ENCODE results near the gene ABCA3.
A peak's percentile ranks its signal among the peaks of the same experiment; 100 is the strongest.
"Not testable (repeated sequence)": the region's sequence is repeated elsewhere in the genome, so short reads cannot be mapped to it uniquely, and the experiment has no call there.

The ABCA3 gene

DNA sequence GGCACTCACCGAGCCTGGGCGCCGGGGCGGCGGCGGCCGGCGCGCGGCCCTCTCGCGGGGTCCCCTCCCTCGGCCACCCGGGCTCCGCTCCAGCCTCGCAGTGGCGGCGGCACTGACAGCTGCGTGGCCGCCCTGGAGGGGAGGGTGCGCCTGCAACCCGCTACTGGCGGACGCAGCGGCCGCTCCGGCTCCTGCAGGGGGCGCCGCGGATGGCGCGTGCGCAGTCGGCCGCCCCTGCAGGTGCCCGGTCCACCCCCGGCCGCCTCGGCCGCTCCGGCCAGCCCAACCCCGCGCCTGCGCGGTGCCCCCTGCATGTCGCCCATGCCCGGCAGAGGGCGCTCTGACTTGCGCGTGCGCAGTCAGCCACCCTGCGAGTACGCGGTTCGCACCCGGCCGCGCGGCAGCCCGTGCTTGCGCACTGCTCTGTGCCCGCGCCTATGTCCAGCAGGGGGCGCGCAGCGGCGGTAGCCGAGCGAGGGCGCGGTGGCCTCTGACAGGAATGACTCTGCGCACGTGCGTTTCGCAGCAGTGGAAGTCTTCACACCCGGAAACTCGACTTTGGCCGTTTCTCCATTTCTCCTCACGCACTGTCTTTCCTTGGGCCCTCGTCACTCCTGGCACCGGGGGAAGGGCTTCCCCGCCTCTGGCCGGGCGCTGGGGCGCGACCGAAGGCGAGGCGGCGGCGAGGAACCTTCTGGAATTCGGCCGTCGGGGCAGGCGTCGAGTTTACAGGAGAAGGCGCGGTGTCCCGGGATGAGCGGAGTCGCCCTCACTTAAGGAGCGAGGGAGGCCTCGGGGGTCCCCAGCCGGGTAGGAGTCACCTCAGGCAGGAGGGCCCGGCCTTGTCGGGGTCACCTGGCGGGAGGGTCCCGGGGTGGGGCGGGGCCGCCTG, at the start of gene ABCA3:
TSS of gene ABCA3 (minus strand) at position 165 of the 892 bp plus-strand sequence. CDS start 14,262 bp downstream, outside the sequence.
- peak; percentile 59 to 99 (median 92) for DNase-seq

DNA sequence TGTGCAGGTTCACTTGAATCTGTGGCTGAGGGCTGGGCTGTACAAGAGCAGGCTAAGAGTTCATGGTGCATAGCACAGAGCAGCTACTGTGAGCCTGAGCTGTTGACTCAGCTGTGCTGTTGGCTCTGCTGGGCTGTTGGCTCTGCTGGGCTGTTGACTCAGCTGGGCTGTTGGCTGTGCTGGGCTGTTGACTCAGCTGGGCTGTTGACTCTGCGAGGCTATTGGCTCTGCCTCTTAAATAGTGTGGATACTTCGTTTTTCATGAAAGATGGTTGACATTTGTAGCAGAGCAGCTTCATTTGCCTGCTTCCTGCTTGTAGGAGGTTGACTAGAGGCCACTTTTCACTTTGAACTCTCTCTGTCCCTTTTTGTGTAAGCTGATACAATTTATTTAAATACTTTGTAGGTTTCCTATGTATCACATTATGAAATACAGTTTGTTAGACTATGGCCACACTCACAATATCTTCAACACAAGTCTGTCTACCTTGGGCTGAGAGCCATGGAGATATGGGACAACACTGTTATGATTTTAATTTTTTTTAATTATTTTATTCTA, 48.4 kb upstream of the ABCA3 start:
- DNase-seq: no peak

DNA sequence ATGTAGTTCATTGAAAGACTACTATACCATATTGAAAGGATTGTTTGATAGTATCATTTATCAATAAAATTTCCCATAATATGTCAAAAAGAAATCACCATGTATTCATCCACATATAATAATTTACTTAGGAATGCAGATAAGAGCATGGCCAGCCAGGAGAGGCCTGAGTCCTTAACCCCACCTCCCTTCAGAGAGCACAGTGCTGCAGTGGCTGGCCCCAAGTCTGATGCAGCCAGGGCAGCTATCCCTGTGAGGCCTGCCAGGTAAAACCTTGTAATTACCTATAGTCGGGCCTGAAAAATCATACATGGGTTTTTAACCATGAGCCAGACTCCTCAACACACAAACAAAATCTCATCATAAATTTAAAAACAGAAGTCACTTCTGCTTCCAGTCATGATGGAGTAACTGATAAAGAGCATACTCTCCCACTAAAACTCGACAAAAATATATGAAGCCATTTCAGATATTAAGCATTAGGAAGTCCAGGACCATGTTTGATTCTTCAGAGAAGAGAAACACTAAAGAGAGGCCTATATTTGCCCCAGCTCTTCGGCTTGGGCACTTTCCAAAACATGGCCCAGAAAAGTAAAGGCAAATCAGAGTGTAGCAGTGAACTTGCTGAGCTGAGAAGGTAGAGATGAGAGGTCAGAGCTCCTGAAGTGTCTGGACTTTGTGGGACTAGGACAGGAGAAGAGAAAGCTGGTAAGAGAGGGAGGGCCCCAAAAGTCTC, 47.8 kb upstream of the ABCA3 start:
- DNase-seq: no peak

DNA sequence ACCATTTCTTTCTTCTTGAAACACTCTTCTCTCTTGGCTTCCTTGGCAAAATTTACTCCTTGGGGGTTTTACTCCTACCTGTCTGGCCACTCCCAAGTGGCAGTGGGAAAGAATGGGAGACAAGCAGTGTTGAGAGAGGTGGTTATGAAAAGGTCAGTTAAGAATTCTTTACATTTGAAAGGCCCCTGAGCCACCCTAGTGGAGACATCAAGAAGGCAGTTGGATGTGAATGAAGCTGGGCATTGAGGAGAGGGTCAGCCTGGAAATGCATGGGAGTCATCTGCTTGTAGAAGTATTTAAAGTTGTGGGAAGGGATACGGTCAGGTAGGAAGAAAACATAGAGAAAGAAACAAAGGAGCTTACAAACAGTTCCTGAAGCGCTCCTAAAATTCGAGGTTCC, 46.5 kb upstream of the ABCA3 start:
- DNase-seq: no peak

DNA sequence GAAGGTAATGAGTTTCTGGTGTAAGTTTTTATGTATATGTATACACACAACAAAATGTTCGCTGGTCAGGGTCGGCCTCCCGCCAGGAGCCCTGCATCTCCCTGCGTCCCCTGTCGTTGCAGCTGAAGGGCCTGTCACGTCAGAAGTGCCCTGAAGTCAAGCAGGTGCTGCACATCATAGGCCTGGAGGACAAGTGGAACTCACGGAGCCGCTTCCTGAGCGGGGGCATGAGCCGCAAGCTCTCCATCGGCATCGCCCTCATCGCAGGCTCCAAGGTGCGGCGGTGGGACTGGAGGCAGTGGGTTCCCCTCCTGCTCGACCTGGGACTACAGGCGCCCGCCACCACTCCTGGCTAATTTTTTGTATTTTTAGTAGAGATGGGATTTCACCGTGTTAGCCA, 45.5 kb upstream of the ABCA3 start:
- not testable (repeated sequence) for DNase-seq

- no peak for DNase-seq
These were observed 44.8 kb upstream of the ABCA3 start for GRCh38 chr16:2385190-2385836.

GRCh38 chr16:2384426-2384825, 43.9 kb upstream of the ABCA3 start:
- no peak for DNase-seq

GRCh38 chr16:2383501-2383900, 43.0 kb upstream of the ABCA3 start:
- no peak for DNase-seq

- no peak for DNase-seq
These were observed 34.1 kb upstream of the ABCA3 start for GRCh38 chr16:2374644-2375043.

GRCh38 chr16:2373176-2373575, 32.6 kb upstream of the ABCA3 start:
- no peak for DNase-seq

GRCh38 chr16:2372684-2373083, 32.2 kb upstream of the ABCA3 start:
- no peak for DNase-seq

DNA sequence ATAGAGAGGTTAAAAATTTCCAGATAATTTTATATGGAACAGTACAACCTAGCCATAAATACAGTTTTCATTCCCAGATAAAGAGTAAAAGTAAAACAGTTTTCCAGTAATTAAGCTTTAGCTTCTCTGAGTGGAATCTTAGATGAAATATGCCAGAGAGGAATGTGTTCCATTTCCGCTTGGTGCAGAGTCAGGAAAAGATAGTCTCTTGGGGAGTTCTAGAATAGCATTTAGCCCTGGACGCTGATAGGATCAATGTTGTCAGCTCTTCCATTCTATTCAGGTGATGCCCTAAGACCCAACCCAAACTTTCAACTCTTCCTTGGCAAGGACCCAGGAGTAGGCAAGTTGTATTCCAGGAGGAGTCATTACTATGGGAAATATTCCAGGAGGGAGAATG, 30.9 kb upstream of the ABCA3 start:
- no peak for DNase-seq

- no peak for DNase-seq
These were observed 30.2 kb upstream of the ABCA3 start for GRCh38 chr16:2370721-2371120.

- no peak for DNase-seq
These were observed 26.3 kb upstream of the ABCA3 start for GRCh38 chr16:2366660-2367309.

DNA sequence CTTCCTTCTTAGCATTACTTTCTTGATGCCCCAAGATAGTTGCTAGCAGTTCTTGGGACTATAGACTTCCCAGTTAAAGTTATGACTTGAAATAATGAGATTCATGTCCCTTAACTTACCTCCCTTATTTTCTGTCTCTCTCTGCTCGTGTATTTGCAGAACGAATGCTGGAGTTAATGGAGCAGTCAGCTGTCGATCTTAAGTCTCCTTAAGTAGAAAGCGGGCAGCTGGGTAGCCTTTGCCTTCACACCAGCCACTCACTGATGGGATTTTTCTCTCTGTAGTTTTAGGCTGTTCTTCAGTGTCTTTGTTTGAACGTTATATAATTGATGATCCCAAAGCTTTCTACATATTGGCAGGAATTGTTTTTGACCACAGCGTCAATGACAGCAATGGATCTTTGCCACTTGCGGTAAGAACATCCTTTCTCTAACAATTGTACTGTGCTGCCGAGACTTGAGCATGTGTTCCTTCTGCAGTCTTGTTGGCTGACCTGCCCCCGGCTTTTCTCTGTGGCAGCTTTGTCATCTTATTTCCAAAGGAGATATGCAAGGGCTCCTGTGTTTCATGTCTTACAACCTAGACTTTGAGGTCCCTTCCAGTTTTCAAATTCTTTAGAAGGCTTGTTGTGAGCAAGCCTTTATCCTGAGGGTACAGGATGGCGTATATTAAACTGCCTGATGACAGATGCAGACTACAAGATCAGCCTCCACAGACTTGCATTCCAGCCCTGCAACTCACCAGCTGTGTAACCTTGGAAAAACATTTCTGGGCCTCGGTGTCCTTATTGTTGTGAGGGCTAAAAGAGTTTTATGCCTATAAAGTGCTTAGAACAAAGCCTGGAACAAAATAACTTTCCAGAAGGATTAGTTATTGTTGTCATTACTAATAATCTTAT, 25.1 kb upstream of the ABCA3 start:
- no peak for DNase-seq

DNA sequence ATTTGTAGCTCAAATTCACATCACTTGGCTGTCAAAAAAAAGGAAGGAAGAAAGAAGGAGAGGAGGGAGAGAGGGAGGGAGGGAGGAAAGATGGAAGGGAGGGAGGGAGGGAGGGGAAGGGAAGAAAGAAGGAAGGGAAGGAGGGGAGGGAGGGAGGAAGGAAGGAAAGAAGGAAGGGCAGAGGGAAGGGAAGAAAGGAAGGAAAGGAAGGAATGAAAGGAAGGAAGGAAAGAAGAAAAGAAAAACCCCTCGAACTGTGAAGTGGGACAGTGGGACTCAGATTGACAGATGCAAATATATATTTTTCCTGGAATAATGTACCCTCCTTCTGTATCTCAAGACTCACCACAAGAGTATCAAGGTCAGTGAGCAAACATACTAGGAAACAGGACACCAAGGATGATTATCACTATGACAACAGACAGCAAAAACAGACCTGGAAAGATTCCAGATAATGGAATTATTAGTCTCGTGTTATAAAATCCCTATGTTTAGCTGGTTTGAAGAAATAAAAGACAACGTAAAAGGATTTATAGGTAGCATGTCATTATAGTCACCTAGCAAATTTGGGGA, 24.2 kb upstream of the ABCA3 start:
- no peak for DNase-seq

GRCh38 chr16:2362218-2362617, 21.7 kb upstream of the ABCA3 start:
- DNase-seq: no peak

- no peak for DNase-seq
These were observed 20.6 kb upstream of the ABCA3 start for GRCh38 chr16:2361129-2361528.

DNA sequence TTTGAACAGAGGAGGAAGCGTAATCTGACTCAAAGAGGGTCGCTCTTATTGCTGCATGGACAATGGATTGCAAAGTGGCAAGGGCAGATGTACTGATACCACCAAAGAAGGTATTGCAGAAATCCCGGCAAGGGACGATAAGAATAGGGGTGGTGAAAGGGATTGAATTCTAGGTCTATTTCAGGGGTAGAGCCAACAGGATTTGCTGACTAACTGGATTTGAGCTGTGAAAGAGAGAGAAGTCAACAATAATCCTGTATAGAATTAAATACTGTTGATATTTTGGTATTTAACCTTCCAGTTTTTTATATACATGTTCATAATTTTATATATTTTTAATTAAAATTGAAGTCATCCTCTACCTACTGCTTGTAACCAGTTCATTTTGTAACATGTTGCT, 19.4 kb upstream of the ABCA3 start:
- DNase-seq: no peak

- DNase-seq: no peak
These were observed 18.3 kb upstream of the ABCA3 start for GRCh38 chr16:2358811-2359210.

Measured in anterior cingulate cortex (tissue), 58 donors.